Measurements from ENCODE around the gene PLD5.
A peak's percentile ranks its signal among the peaks of the same experiment; 100 is the strongest.
"Not testable (repeated sequence)": the region's sequence is repeated elsewhere in the genome, so short reads cannot be mapped to it uniquely, and the experiment has no call there.

The PLD5 gene

DNA sequence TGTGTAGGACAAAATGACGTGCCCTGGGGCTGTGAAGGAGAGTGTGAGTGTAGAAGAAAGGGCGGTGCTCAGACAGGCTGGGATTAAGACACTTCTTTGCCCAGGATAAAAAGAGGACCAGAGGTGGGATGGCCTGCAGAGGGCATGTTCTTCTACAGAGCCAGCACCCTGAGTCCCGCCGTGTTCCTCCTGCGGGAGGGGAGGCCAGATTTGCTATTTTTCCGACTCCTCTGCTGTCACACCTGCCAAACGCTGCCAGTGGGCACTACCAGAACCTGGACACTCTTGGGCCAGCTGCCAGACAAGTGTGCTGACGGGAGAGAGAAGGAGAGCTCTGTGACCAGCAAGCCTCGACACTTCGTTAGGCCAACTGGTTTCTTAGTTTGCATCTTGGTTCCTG lies 206.4 kb downstream of the PLD5 start:
- H3K4me3 ChIP-seq (ENCODE audit: low read length): no peak overlapping the region
- TF ChIP-seq, protein P1, sequence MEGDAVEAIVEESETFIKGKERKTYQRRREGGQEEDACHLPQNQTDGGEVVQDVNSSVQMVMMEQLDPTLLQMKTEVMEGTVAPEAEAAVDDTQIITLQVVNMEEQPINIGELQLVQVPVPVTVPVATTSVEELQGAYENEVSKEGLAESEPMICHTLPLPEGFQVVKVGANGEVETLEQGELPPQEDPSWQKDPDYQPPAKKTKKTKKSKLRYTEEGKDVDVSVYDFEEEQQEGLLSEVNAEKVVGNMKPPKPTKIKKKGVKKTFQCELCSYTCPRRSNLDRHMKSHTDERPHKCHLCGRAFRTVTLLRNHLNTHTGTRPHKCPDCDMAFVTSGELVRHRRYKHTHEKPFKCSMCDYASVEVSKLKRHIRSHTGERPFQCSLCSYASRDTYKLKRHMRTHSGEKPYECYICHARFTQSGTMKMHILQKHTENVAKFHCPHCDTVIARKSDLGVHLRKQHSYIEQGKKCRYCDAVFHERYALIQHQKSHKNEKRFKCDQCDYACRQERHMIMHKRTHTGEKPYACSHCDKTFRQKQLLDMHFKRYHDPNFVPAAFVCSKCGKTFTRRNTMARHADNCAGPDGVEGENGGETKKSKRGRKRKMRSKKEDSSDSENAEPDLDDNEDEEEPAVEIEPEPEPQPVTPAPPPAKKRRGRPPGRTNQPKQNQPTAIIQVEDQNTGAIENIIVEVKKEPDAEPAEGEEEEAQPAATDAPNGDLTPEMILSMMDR (conservative IDR thresholded peaks at IDR 0.05; ENCODE audit: low read length): no peak
- no peak for DNase-seq (ENCODE audit: low read depth)

DNA sequence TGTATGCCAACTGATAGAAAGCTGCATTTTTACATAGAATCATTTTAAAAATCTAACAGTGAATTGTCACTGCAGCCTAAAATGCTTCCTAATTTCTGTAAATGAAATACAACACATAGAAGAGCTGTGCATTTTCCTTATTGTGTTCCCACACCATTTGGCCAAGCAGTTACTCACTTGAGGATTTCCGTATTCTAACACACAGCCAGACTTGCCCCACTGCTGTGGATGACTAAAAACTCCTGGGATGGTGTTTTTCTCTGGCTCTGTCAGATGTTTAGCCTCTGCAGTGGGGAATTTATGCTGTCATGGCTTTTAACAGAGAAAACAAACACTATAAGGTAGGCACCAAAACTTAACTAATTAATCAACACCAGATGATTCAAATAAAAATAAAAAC lies 209.6 kb downstream of the PLD5 start:
- not testable (repeated sequence) for H3K4me3 ChIP-seq (ENCODE audit: low read length); DNase-seq (ENCODE audit: low read depth)

GRCh38 chr1:242314085-242314649 lies 210.3 kb downstream of the PLD5 start:
- H3K4me3 ChIP-seq (ENCODE audit: low read length); DNase-seq (ENCODE audit: low read depth): not testable (repeated sequence)

- not testable (repeated sequence) for DNase-seq (ENCODE audit: low read depth); H3K4me3 ChIP-seq (ENCODE audit: low read length)
Observed at GRCh38 chr1:242308681-242309080, 215.8 kb downstream of the PLD5 start.

GRCh38 chr1:242293781-242294180 lies 230.7 kb downstream of the PLD5 start:
- not testable (repeated sequence) for DNase-seq (ENCODE audit: low read depth)

DNA sequence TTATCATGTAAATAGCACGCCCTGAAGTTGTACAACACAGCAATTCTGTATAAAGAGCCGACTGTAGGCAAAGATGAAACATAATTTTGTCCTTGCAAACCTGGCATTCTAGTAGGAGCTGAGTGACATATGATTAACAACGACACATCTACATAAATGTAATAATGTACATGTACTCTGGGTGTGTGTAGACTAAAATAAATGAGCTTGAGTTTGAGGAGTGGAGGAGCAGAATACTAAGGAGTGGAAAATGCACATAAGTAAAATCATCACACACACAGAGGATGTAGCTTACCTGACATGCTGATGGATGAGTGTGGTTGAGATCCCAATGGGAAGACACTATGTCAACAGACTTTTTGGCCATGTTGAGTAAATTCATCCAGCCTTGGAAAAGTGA lies 236.4 kb downstream of the PLD5 start:
- not testable (repeated sequence) for H3K4me3 ChIP-seq (ENCODE audit: low read length); DNase-seq (ENCODE audit: low read depth)

More at GRCh38 chr1:242293781-242294180, 230.7 kb downstream of the PLD5 start:
- H3K4me3 ChIP-seq (ENCODE audit: low read length): not testable (repeated sequence)

DNA sequence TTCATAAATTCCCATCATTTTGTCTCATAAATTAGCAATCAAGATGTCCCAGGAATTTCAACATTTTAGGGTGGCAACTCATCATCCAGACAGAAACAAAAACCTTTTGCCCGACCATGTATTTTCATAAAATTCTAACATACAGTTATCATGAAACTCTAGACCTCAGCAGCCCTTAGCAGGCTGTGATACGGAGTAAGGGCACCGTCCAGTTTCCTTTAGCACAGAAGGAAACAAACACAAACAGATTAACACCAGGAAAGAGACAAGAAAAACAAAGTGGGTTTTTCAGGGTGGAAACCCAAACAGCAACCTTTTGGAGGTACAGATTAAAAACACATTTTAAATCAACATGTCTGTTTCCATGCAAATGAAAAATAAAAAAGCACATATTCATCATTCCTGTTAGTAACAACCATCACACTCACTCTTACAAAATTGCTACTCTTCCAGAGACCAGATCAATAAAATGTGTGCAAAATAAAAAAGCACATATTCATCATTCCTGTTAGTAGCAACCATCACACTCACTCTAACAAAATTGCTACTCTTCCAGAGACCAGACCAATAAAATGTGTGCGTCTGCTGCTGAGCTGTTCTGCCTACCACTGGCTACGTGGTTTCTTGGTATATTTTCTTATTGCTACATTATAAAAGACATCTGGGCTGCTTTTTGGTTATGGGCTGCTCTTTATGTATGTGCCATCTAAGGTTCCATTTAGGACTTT lies 241.6 kb downstream of the PLD5 start:
- peak; percentile 0 for DNase-seq (ENCODE audit: low read depth)
- not testable (repeated sequence) for H3K4me3 ChIP-seq (ENCODE audit: low read length)

DNA sequence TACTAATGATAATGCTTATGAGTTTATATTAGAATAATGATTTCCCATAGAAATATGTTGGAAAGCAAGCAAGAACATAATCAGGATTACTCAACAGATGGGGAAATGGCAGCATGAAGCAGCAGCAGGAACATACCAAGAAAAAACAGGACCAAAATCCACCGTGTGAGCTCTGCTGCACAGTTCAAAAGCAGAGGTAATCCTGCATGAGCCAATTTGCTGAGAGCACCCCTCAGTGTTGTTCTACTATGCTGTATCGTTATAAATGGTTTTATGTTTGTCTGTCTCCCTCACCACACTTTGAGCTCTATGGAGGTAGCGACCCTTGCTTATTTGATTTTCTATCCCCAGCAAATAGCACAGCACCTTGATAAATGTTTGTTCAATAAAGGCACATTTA lies 246.1 kb downstream of the PLD5 start:
- DNase-seq (ENCODE audit: low read depth); H3K4me3 ChIP-seq (ENCODE audit: low read length): not testable (repeated sequence)

GRCh38 chr1:242276769-242277168 lies 247.7 kb downstream of the PLD5 start:
- H3K4me3 ChIP-seq (ENCODE audit: low read length); DNase-seq (ENCODE audit: low read depth): not testable (repeated sequence)

- H3K4me3 ChIP-seq (ENCODE audit: low read length); DNase-seq (ENCODE audit: low read depth): not testable (repeated sequence)
Observed at GRCh38 chr1:242267004-242267403, 257.5 kb downstream of the PLD5 start.

GRCh38 chr1:242264419-242264818 lies 260.1 kb downstream of the PLD5 start:
- DNase-seq (ENCODE audit: low read depth); H3K4me3 ChIP-seq (ENCODE audit: low read length): not testable (repeated sequence)

- TF ChIP-seq, protein P1 (conservative IDR thresholded peaks at IDR 0.05; ENCODE audit: low read length): no peak
- no peak overlapping the region for H3K4me3 ChIP-seq (ENCODE audit: low read length)
- DNase-seq (ENCODE audit: low read depth): no peak
Observed at GRCh38 chr1:242245255-242245654, 279.2 kb downstream of the PLD5 start.

DNA sequence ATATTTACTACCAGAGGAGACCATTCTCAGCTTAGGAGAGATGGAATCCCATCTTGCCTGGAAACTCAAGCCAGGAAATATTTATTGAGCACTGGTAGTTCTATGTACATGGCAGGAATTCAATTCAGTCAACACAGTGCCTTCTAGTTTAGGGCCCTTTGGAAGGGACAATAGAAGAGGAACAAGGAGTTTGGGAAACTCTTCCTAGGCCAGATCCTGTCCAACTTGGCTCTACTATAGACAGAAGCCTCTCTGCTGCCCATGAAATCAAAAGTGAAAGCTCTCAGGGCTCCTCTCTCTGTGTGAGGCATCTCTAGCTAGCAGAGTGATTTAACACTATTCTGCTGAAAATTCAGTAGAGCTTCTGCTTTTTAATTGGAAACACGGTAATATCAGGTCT lies 281.0 kb downstream of the PLD5 start:
- TF ChIP-seq, protein P1 (conservative IDR thresholded peaks at IDR 0.05; ENCODE audit: low read length): no peak
- H3K4me3 ChIP-seq (ENCODE audit: low read length): no peak overlapping the region
- no peak for DNase-seq (ENCODE audit: low read depth)
